K562 (cell line): Measurements from ENCODE around the gene LBP. TPM values are rescaled to one million over a fixed set of nuclear protein-coding genes. Genes with fewer than 3 reads are reported as not detected.

Experiments used
- ARID1B ChIP-seq: fragments of 450-650 bp; IDR thresholded peaks from 2 replicates; pipeline ENCODE4 v1.6.1; 2016; ENCODE audit warnings: antibody characterized with exemption, mild to moderate bottlenecking, inconsistent platforms
- BCOR ChIP-seq: fragments of 450-650 bp; IDR thresholded peaks from 2 replicates; pipeline ENCODE4 v1.6.1; 2016
- CBFA2T2 ChIP-seq: fragments of 450-650 bp; conservative IDR thresholded peaks from 2 replicates; pipeline ENCODE4 v1.6.1; 2017; ENCODE audit warnings: mild to moderate bottlenecking
- CBFA2T3 ChIP-seq: fragments of 450-650 bp; IDR thresholded peaks from 2 replicates; pipeline ENCODE4 v1.6.1; 2017
- EP300 ChIP-seq: IDR thresholded peaks from 2 replicates; pipeline ENCODE4 v1.6.1; 2012; ENCODE audit warnings: low read length, improper control_type of control experiment
- ETV6 ChIP-seq, 3 experiments: fragments of 150-350 bp in 1 of 3; sonication (generic) in 1 of 3; formaldehyde crosslinking in 1 of 3; IDR thresholded peaks; 2 replicates each; pipeline versions ENCODE4 v1.6.1 to v1.8.0; 2014 to 2022; ENCODE audit warnings: borderline replicate concordance in 2 of 3, low read depth in 2 of 3, antibody characterized with exemption in 1 of 3, low read length in 1 of 3, mild to moderate bottlenecking in 1 of 3, missing genetic modification reagents in 1 of 3
- FOXA3 ChIP-seq, 2 experiments: fragments of 450-650 bp in 1 of 2; sonication (generic) in 1 of 2; formaldehyde crosslinking; IDR thresholded peaks in 1 of 2; conservative IDR thresholded peaks in 1 of 2; 2 replicates each; pipeline versions ENCODE4 v1.4.0 to v1.8.0; 2020 to 2022; ENCODE audit warnings: mild to moderate bottlenecking in 2 of 2, missing genetic modification reagents in 1 of 2
- HOMEZ ChIP-seq: fragments of 250-450 bp; sonication (Bioruptor Pico); IDR thresholded peaks from 2 replicates; pipeline ENCODE4 v1.4.0; 2020; ENCODE audit warnings: mild to moderate bottlenecking, moderate library complexity
- MAFG ChIP-seq: fragments of 450-650 bp; conservative IDR thresholded peaks from 2 replicates; pipeline ENCODE4 v1.6.1; 2016; ENCODE audit warnings: missing genetic modification characterization, missing compliant biosample characterization
- MBD2 ChIP-seq: sonication (generic); IDR thresholded peaks from 2 replicates; pipeline ENCODE4 v1.6.1; 2016; ENCODE audit warnings: low read depth, borderline replicate concordance
- SMAD4 ChIP-seq: fragments of 250-450 bp; sonication (Bioruptor Pico); conservative IDR thresholded peaks from 2 replicates; pipeline ENCODE4 v1.8.0; 2021; ENCODE audit warnings: inconsistent platforms, mild to moderate bottlenecking, moderate library complexity
- ZNF395 ChIP-seq: fragments of 200-800 bp; sonication (Bioruptor generic); IDR thresholded peaks from 2 replicates; pipeline ENCODE4 v1.6.1; 2017; ENCODE audit warnings: missing genetic modification characterization, missing compliant biosample characterization
- ZNF639 ChIP-seq, 2 experiments: fragments of 200-800 bp in 1 of 2; sonication (Bioruptor generic) in 1 of 2; sonication (generic) in 1 of 2; formaldehyde crosslinking in 1 of 2; IDR thresholded peaks in 1 of 2; conservative IDR thresholded peaks in 1 of 2; 2 replicates each; pipeline versions ENCODE4 v1.5.0 to v1.6.1; 2016 to 2020; ENCODE audit warnings: missing compliant biosample characterization in 1 of 2, missing genetic modification characterization in 1 of 2, missing genetic modification reagents in 1 of 2
- polyA plus RNA-seq, 8 experiments: library from polyadenylated mRNA; depleted of rRNA in 4 of 8; stranded (reverse) in 5 of 8; unstranded in 3 of 8; fragments of >200 nt; fragmentation: Nextera tagmentation in 2 of 8; fragmentation: Illumina TruSeq in 1 of 8; extraction: Ambion mirVana in 2 of 8; extraction: Trizol in 1 of 8; gene quantifications; 2 replicates each; pipeline versions ENCODE4 v1.2.1 to v1.2.3, GENCODE V29; 2011 to 2014; ENCODE audit warnings: inconsistent platforms in 1 of 8, missing spikeins in 1 of 8
- total RNA-seq, 7 experiments: library from RNA; depleted of rRNA in 6 of 7; stranded (reverse); fragments of >200 nt in 6 of 7; fragmentation: Illumina TruSeq in 2 of 7; extraction: Trizol in 2 of 7; gene quantifications; 2 replicates each; pipeline versions ENCODE4 v1.2.1 to v1.2.3, GENCODE V29; 2011 to 2021; ENCODE audit warnings: low replicate concordance in 1 of 7

Gene LBP
- total and polyA plus RNA-seq, 9 of the 15 experiments (the other 6 are each of a cell fraction or from before 2014, with no cell fraction given) = 0.06 to 0.31 (median 0.09) TPM; not detected in 3

GRCh38 chr20:38342713-38343310, 3.5 kb upstream of the LBP start (continued):
- TF ChIP-seq EP300 (peak; percentile 86), SMAD4 (CRISPR knock-in tag) (0 out of 2 replicates have a peak, but pooled peaks have one; percentile 25), MBD2 (no peak), ZNF639 (CRISPR knock-in tag; conservative IDR thresholded peaks at IDR 0.05 in 1 of 2, IDR thresholded peaks at IDR 0.05 in 1 of 2) (peak in 1 of 2 experiments; percentile 51; a peak in 1 of 4 replicates), CBFA2T3 (peak; percentile 83), HOMEZ (no peak), FOXA3 (CRISPR knock-in tag; conservative IDR thresholded peaks at IDR 0.05 in 1 of 2, IDR thresholded peaks at IDR 0.05 in 1 of 2) (no peak), BCOR (0 out of 2 replicates have a peak, but pooled peaks have one; percentile 30), CBFA2T2 (peak; percentile 72), MAFG (tag) (no peak), ARID1B (peak; percentile 79), ZNF395 (CRISPR knock-in tag) (peak; percentile 51), ETV6 (IDR thresholded peaks at IDR 0.05; ENCODE audit: borderline replicate concordance in 1 of 2, low read depth in 2 of 2, low read length in 1 of 2) (no peak), ETV6 (CRISPR knock-in tag; IDR thresholded peaks at IDR 0.05; ENCODE audit: borderline replicate concordance) (no peak)
